HG03135 (cell line): ENCODE measurements around the gene TRMT10A.

ENCODE experiments used
- ATAC-seq: cut with Tn5 transposase; IDR thresholded peaks from one replicate; pipeline ENCODE4 v1.9.1; 2021; ENCODE audit warnings: mild to moderate bottlenecking, moderate library complexity; ENCODE audit not compliant: unreplicated experiment

The TRMT10A gene

DNA sequence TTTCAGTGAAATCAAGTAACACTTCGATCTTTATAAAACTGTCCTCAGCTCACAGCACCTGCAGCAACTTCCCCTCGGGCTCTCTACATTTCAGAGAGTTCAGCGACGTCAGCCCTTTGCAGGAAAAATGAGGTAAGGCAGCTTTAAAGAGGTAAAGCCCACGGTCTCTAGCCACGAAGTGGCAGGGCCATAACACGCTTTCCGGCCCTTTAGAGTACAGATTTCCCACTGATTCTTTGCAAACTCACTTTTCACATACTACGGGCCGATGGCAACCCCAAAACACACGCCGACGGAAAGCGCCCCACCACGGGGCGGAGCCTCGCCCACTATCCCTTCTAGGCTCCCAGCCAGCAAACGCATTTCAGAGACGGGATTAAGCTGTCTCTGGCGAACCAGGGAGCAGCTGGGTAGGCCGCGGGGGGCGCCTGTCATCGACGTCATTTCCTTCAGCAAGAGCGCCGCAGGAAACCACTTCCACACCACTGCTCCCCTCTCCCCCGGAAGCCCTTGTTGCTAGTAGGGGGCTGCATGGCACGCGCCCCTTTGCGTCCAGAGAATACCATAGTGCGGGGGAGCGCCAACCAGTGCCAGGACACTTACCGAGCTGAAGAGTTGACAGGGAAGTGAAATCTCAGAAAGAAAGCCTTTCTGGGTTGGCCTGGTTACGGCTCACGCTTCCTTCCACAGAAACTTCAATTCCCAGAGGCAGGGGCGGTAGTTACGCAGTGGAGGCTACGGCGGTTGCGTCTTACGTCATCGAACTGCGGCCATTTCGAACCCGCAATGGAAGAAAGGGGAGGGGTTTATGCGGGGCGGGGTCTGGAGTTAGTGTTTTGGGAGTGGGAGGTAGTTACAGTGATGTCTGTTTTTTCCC is at the start of gene TRMT10A:
Gene TRMT10A, minus strand, starts transcription at position 730 of the 877 bp plus-strand sequence. CDS start 4,701 bp downstream, outside the sequence.
- peak; percentile 94 for ATAC-seq

GRCh38 chr4:99612704-99613103 is 48.9 kb upstream of the TRMT10A start:
- ATAC-seq, result no peak

DNA sequence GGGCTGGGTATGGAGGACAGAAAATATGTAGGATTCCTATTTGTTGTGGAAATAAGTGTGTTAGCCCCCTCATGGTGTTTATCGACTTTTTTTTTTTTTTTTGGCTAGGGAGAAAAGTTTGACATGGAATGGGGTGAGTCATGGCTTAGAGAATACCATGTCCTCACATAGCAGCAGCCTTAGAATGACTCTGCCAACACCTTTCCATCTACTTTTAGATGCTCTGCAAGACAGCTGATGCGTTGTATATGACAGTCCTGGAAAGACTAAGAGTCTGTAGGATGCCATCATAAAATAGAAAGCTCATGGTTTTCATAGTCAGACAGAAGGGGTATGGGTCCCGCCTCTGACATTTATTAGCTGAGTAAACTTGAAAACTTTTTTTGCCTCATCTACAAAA is 48.4 kb upstream of the TRMT10A start:
- ATAC-seq, result no peak

GRCh38 chr4:99610605-99611175 is 46.9 kb upstream of the TRMT10A start:
- ATAC-seq, result no peak

DNA sequence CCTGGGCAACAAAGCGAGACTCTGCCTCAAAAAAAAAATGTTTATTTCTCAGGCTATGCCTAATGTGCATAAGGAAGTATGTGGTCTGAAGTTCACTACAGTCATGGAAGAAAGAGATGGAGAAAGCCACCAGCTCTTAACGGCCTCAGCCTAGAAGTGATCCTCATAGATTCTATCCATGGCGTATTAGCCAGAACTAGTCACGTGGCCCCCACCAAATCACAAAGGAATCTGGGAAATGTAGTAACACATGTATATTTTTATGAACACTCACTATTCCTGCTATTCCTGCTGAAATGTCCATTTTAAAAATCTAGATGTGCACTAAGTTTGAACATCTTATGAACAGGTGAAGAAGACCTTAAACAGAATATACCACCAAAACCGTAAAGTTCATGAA is 44.6 kb upstream of the TRMT10A start:
- ATAC-seq, result no peak

DNA sequence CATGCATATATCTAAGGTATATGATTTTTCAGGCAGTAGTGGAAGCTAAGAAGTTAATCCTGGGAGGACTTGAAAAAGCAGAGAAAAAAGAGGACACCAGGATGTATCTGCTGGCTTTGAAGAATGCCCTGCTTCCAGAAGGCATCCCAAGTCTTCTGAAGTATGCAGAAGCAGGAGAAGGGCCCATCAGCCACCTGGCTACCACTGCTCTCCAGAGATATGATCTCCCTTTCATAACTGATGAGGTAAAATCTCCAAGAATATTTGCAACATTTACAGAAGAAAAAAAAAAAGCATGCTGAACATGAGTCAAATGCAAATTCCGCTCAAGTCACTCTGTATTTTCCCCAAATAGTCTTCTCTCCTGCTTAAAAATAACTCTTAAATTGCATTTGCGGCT is 42.9 kb upstream of the TRMT10A start:
- no peak for ATAC-seq

- no peak for ATAC-seq
Observed at GRCh38 chr4:99594818-99595217, 31.0 kb upstream of the TRMT10A start.

DNA sequence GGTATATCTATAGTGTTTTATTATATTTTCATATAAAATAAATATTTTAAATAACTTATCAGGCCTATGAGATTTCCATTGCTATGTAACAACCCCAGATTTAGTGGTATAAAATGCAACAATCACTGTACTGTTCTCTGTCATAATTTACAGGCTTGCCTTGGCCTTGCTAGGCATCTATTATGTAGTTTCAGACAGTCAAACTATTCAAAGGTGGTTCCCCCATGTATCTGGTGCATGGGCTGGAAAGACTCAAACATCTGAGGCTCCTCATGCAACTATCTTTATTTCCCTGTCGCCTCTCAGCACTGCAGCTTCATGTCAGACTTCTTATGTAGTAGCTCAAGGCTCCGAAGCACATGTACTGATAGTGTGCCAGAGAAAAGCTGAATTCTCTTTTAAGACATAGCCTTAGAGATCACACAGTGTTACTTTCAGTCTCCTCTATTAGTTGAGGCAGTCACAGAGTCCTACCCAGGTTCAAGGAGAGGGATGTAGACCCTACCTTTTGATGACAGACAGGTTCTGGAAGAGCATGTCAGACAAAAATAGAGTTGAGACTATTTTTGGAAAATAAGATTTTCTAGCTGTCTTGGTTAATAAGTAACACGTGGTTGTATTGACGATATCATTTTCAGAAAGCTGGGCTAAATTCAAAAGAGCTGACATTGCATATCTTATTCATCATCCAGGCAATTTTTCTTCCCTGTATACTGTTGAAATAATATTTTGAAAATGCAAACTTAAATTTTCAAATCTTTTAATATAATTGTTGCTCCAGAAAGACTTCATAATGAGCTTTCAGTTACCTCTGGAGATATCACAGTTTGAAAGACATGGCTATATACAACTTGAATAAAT is 30.2 kb upstream of the TRMT10A start:
- peak; percentile 68 for ATAC-seq

DNA sequence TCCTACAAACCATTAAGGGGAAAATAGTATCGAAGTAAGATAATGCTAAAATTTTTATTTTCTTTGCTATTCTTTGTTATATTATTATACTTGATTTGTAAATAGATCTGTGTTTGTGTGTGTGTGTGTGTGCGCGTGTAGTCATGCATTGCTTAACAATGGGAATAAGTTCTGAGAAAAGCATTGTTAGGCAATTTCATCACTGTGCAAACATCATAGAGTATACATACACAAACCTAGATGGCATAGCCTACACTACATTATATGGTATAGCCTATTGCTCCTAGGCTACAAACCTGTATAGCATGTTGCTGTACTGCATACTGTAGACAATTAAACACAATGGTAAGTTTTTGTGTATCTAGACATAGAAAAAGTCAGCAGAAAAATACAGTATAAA is 27.9 kb upstream of the TRMT10A start:
- ATAC-seq, result no peak

- ATAC-seq, result no peak
Observed at GRCh38 chr4:99587803-99588202, 24.0 kb upstream of the TRMT10A start.

GRCh38 chr4:99587309-99587708 is 23.5 kb upstream of the TRMT10A start:
- ATAC-seq, result no peak

- ATAC-seq, result no peak
Observed at GRCh38 chr4:99586797-99587196, 23.0 kb upstream of the TRMT10A start.

DNA sequence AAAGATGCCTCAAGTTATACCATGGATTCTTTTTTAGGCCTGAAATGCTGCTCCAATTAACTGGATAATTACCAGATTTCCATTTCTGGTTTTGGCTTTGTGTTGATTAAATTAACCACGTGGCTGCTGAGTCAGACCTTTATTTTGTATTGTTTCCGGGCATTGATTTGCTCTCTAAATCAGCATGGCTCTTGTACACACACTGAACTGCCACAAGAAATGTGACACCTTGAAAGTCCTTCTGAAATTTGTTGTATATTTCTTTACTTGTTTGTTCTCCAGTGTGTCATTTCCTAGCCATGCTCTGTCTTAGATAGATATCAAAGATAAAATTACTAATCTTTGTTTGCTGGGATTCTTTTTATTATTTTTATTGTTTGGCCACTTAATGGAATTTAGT is 22.5 kb upstream of the TRMT10A start:
- ATAC-seq, result no peak

- no peak for ATAC-seq
Observed at GRCh38 chr4:99585516-99585915, 21.7 kb upstream of the TRMT10A start.

DNA sequence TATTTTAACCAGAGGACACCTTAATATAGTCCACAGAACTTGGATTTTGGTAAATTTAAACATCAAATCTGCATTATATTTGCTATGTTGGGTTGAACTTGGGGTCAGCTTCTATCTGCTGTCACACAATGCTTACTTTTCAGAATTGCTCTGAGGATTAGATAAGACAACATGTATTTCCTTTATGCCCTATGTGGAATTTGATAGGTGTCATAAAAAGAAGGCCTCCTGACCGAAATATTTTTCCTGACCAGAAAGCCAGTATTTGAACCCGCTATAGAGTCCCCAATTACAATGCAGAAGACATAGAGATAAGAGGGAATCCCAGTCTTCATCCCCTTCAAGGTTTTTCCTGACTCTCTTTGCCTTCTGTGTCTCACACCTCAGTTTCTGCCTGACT is 14.9 kb upstream of the TRMT10A start:
- no peak for ATAC-seq

DNA sequence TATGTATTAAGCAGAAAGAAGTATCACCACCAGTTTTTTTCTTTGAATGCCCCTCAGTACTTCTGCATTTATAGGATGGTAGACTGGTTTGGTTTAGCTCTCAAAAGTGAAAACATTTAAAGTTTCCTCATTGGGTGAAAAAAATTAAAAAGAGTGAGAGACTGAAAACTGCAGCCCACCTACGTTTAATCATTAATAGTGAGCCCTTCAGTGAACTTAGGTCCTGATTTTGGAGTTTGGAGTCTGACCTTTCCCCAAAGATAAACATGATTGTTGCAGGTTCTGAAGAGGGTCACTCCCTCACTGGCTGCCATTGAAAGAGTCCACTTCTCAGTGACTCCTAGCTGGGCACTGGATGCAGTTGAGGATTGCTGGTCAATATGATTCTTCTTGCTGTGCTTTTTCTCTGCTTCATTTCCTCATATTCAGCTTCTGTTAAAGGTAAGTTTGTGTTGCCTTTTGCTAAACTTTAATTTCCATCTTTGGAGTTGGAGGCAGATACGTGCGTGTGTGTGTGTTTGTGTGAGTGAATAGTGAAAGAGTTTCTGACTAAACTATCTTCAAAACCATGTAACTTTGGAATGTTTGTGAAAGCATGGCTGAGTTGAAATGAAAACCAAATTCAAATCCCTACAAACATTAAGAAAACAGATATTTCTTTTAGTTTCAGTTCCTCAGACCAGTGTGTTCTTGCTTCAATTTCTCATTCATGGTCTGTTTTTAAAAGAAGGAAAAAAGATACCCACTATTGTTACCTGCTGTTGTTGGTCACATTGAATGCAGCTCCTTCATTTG is 10.9 kb upstream of the TRMT10A start, which contains the start of gene MTTP:
Gene MTTP, plus strand, starts transcription at position 295 of the 795 bp plus-strand sequence. Its CDS starts 86 bp downstream, at position 381.
- peak; percentile 78 for ATAC-seq

DNA sequence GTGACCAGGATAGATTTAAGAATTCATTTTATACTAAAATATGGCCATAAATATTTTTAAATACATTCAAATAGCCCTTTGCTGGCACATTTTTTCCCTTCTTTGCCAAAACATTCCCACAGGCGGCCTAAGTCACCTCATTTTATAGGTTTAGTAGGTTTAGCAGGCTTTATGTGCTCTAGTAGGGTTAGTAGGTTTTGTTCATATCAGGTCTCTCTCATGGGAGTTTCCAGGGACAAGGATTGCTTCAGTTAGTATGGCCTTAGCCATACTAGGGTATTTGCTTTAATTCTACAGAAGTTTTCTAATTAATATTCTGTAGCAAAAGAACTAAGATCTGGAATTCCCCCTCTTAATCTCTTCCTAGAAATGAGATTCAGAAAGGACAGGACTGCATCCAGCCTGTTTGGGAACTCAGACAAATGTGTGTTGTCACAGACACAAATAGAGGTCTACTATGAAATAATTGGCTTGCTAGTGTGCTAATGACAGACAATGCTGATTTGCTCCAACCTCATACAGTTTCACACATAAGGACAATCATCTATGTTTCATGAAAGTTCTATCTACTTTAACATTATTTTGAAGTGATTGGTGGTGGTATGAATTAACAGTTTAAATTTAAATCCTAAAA is 10.0 kb upstream of the TRMT10A start:
- ATAC-seq, result no peak

DNA sequence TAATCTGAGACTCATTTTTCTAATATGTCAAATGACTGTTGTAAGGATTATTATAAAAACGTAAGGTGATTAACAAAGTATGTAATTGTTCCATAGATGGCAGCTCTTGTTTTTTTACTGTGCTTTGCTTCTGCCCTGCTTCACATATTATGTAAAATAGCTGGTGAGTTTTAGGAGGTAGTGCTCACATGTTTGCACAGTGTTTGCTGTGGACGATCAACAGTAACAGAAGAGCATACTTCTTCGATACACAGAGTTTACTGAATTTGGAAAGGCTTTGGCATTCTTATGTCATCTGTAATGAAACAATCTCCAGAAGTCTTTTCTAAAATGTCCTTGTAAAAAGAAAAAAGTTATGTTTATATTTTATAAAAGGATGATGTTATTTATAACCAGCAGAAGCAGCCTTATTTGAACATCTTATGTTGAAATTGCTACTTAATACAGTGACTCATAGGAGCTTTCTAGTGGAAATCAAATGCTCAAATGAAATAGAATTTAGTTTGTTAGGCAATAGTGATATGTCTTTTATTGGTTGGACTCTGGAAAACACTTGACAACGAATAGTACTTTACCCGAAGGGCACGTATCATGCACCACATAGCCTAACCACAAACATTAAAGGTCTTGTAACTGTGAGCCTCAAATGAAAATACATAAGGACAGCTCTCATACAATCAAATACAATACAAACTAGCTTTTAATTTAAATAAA is 8.8 kb upstream of the TRMT10A start:
- ATAC-seq, result no peak

GRCh38 chr4:99571883-99572282 is 8.0 kb upstream of the TRMT10A start:
- ATAC-seq, result no peak
